Stomach (tissue), 9 donors: ENCODE measurements around the gene SENP8. TPM values are rescaled to one million over a fixed set of nuclear protein-coding genes. Genes with fewer than 3 reads are reported as not detected.

ENCODE experiments used
- DNase-seq, 2 donors: peaks; one replicate each; pipeline versions ENCODE4 v3.0.0 to v3.0.0-alpha.2; 2013 to 2019
- H3K27ac ChIP-seq, 5 donors: fragments of 200-600 bp in 4 of 5; sonication (generic) in 4 of 5; one replicate each; pipeline ENCODE4 v1.5.1; 2013 to 2019; ENCODE audit warnings: mild to moderate bottlenecking in 1 of 5, moderate library complexity in 1 of 5
- H3K27me3 ChIP-seq, 3 donors: fragments of 200-600 bp; sonication (generic); one replicate each; pipeline ENCODE4 v1.5.1; 2017 to 2019; ENCODE audit warnings: mixed run types in 1 of 3
- H3K36me3 ChIP-seq, 4 donors: fragments of 200-600 bp; sonication (generic); 1 replicate in 3 of 4; 2 replicates in 1 of 4; pipeline ENCODE4 v1.5.1; 2016 to 2019
- H3K4me1 ChIP-seq, 4 donors: fragments of 200-600 bp; sonication (generic); one replicate each; pipeline ENCODE4 v1.5.1; 2016 to 2019
- H3K4me3 ChIP-seq, 4 donors: fragments of 200-600 bp; sonication (generic) in 3 of 4; one replicate each; pipeline ENCODE4 v1.5.1; 2016 to 2019; ENCODE audit warnings: mild to moderate bottlenecking in 1 of 4
- H3K9me3 ChIP-seq, 4 donors: fragments of 200-600 bp; sonication (generic); one replicate each; pipeline ENCODE4 v1.5.1; 2016 to 2019
- EP300 ChIP-seq: sonication (generic); formaldehyde crosslinking; IDR thresholded peaks from one replicate; pipeline ENCODE4 v1.6.1; 2017; ENCODE audit warnings: antibody characterized with exemption
- POLR2A ChIP-seq, 4 donors: fragments of 450-650 bp; IDR thresholded peaks; one replicate each; pipeline ENCODE4 v1.6.1; 2016; ENCODE audit warnings: antibody characterized with exemption in 4 of 4, control low read depth in 2 of 4, mild to moderate bottlenecking in 1 of 4, moderate library complexity in 1 of 4
- POLR2AphosphoS5 ChIP-seq, 3 donors: sonication (generic); formaldehyde crosslinking; IDR thresholded peaks; one replicate each; pipeline ENCODE4 v1.6.1; 2016; ENCODE audit warnings: antibody characterized with exemption in 3 of 3
- WGBS, 5 donors: extraction: QIAGEN DNeasy Blood & Tissue Kit in 3 of 5; methylation state at CpG; one replicate each; pipeline versions ENCODE4 v1.1.5 to v1.1.7; 2013 to 2018; 5-methylcytosine and 5-hydroxymethylcytosine counted together
- intact Hi-C: fragments of 100-400 bp; cut with DNase I; formaldehyde crosslinking; loops from one replicate; pipeline ENCODE4 v1.15.1; 2023; ENCODE audit warnings: low total_unique reads
- polyA plus RNA-seq, 3 donors: library from polyadenylated mRNA; stranded (reverse); fragments of 200-250 nt; gene quantifications; one replicate each; pipeline ENCODE4 v1.2.3, GENCODE V29; 2013
- total RNA-seq, 5 donors: library from RNA; depleted of rRNA; stranded (reverse); fragments of >200 nt; gene quantifications; one replicate each; pipeline versions ENCODE4 v1.1.0 to v1.2.3, GENCODE V29; 2014 to 2016
- TF ChIP-seq, protein P1 (sequence below), 7 experiments: fragments of 450-650 bp in 4 of 7; fragments of 200-600 bp in 3 of 7; sonication (generic) in 3 of 7; IDR thresholded peaks; one replicate each; pipeline ENCODE4 v1.5.1; 2016 to 2019; ENCODE audit warnings: antibody characterized with exemption in 7 of 7, control low read depth in 2 of 7, mild to moderate bottlenecking in 1 of 7
- donor health status: healthy with polysubstance abuse.
- donor health status: Bipolar disorder and iron deficiency.
- donor health status: healthy.

Gene SENP8
- total and polyA plus RNA-seq, 8 donors = 0.45 to 3.8 (median 2.2) TPM; not detected in 1

DNA sequence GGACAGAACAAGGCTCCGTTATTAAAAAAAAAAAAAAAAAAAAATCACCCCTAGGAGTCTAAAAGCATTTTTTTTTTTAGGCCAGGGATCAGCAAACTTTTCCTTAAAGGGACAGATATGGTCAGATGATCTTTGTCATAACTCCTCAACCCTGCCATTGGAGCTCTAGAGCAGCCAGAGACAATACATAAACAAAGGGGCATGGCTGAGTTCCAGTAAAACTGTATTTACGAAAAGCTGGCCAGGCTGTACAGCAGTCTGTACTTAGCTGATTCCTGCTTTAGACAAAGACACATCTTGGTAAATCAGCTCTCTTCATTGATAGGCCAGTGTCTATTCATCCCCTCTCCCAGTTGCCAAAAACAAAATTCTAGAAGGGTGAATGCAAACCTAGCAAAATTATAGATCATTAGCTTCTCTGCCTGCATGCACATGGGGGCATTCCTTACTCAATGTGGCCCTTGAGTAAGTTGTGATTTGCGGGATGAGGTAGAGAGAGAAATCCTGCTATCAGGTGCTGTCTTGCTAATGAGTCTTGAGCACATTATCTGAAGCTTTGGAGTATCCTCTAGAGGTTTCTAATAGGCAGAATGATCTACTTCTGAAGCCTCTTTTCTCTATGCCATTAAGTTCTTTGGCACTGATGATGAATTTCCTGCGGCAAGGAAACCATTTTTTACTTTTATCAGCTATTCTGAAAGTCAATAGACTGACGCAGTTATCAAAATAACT lies 35.2 kb downstream of the SENP8 start:
- DNase-seq = peak in 1 of 2 donors; percentile 36
- WGBS, 5 donors = 32 to 49% (median 35%) methylated on average over 4 to 5 of the region's 5 CpGs
- Histone ChIP-seq H3K9me3 (no peaks in the 10 kb centered on the region), H3K27me3 (no peaks in the 10 kb centered on the region), H3K36me3 (no peaks in the 10 kb centered on the region), H3K4me3 (no peak overlapping the region), H3K27ac (peak overlapping the region in 4 of 5 donors; percentile 16 to 89 (median 84)), H3K4me1 (peaks cover 19 to 43% (median 34%) of the 10 kb centered on the region in 4 donors)
- TF ChIP-seq POLR2AphosphoS5 (IDR thresholded peaks at IDR 0.05) = peak in 1 of 3 donors; percentile 6
- no peak for TF ChIP-seq EP300
- intact Hi-C loops = no loop called here

DNA sequence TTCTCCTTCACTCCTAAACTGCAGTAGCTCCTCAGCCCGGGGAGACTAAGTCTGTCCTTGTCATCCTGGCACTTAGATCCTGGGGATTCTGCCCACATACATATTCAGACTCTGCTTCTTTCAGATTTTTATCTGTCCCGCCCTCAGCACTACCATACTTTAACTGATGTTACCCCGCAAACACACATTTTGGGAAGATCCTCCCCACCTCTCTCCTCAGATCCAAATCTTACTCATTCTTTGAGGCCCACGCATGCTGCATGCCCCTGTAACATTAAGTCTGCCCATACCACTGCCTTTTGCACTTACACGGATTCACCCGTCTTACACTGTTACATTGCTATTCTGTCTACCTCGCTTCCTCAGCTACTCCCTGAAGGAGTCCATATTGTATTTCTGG lies 36.1 kb downstream of the SENP8 start:
- DNase-seq = no peak
- H3K9me3 ChIP-seq = no peaks in the 10 kb centered on the region
- peaks cover 19 to 43% (median 34%) of the 10 kb centered on the region in 4 donors for H3K4me1 ChIP-seq
- H3K27ac ChIP-seq = peak overlapping the region; percentile 62 to 89 (median 83)
- 76 to 94% (median 89%) methylated on average over 7 of the region's 7 CpGs for WGBS, 5 donors
- no peaks in the 10 kb centered on the region for H3K27me3 ChIP-seq
- intact Hi-C loops = no loop called here
- TF ChIP-seq EP300 (no peak), POLR2A (IDR thresholded peaks at IDR 0.05) (no peak), POLR2AphosphoS5 (IDR thresholded peaks at IDR 0.05) (no peak)
- TF ChIP-seq, protein P1, sequence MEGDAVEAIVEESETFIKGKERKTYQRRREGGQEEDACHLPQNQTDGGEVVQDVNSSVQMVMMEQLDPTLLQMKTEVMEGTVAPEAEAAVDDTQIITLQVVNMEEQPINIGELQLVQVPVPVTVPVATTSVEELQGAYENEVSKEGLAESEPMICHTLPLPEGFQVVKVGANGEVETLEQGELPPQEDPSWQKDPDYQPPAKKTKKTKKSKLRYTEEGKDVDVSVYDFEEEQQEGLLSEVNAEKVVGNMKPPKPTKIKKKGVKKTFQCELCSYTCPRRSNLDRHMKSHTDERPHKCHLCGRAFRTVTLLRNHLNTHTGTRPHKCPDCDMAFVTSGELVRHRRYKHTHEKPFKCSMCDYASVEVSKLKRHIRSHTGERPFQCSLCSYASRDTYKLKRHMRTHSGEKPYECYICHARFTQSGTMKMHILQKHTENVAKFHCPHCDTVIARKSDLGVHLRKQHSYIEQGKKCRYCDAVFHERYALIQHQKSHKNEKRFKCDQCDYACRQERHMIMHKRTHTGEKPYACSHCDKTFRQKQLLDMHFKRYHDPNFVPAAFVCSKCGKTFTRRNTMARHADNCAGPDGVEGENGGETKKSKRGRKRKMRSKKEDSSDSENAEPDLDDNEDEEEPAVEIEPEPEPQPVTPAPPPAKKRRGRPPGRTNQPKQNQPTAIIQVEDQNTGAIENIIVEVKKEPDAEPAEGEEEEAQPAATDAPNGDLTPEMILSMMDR (IDR thresholded peaks at IDR 0.05) = no peak
- H3K36me3 ChIP-seq = no peaks in the 10 kb centered on the region
- no peak overlapping the region for H3K4me3 ChIP-seq

DNA sequence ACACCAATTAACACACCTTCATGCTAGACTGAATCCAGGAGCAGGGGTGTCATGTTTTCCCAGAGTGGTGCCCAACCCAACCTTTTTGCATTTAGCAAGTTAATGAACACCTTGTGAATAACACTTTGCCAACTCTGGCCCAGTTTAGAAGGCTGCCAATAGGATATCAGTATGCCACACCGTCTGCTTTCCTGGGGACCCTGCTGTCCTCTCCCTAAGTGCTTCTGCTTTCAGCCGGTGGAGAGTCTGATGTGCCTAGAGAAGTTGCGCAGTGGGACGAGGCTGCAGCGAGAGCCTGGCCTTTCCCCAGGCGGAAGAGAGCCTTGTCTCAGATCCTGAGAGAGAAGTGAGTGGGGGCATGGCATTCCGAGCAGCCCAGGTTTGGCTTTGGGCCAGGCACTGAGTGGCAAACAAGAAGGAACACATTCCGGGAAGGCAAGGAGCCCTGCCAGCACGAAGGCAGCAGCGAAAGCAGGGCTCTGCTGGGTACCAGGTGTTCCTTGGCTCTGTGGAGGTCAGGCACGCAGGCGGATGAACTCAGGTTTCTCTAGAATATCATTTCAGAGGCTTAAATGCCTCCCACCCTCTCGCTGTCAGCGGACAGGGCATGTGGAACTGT lies 36.9 kb downstream of the SENP8 start:
- DNase-seq = peak; percentile 92 to 97
- H3K27ac ChIP-seq = peak overlapping the region; percentile 48 to 89 (median 83)
- H3K36me3 ChIP-seq = no peaks in the 10 kb centered on the region
- TF ChIP-seq POLR2AphosphoS5 (IDR thresholded peaks at IDR 0.05) (peak; percentile 78 to 90 (median 83)), POLR2A (IDR thresholded peaks at IDR 0.05) (no peak)
- intact Hi-C loops = no loop called here
- WGBS, 5 donors = 17 to 27% (median 18%) methylated on average over 10 to 14 of the region's 14 CpGs
- H3K4me1 ChIP-seq = peaks cover 19 to 43% (median 34%) of the 10 kb centered on the region in 4 donors
- H3K4me3 ChIP-seq = peak overlapping the region; percentile 45 to 52 (median 48)
- H3K27me3 ChIP-seq = no peaks in the 10 kb centered on the region
- H3K9me3 ChIP-seq = no peaks in the 10 kb centered on the region

DNA sequence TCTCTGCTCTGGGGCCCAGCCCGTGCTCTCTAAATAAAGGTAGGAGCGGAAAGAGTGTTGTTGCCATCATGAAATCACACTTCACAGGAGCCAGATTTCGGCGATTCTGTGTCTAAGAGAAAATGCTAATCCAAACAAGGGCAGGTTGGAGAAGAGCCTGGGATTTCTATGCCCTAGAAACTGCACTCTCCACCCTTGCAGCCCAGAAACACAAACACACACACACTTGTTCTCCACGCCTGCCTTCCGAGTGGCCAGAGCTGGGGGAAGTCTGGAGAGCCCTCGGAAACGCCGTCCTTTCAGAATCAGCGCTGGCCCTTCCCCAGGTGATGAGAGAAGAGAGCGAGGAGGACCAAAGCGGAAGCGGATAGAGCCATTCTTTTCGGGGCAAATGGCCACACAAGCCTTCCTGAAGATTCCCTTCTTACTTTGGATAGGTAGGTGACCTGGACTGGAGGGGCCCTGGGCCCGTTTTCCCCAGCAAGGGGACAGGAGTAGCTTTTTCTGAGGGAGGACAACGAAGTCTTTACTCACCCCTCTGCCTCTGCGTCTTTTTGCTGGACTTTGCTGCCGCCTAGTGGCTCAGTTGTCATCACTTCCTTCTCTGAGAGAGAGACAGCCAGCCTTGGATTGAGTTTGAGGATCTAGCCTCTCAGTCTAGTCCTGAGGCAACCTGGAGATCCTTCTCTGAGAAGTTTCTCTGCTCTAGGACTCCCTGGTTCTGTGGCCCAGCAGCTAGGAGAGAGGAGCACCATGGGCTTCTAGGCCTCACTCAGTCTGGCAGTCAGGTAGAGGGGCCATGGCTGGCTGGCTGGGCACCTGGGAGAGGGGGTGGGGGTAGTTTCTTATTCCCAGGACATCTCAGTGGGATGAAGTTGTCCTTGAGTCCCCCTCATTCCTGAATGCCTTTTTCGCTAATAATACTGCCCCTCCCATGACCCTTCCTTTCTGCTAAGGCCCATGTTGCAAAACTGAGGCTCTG lies 37.7 kb downstream of the SENP8 start:
- no peaks in the 10 kb centered on the region for H3K9me3 ChIP-seq
- no peaks in the 10 kb centered on the region for H3K27me3 ChIP-seq
- DNase-seq = peak; percentile 91 to 95
- H3K36me3 ChIP-seq = no peaks in the 10 kb centered on the region
- peak overlapping the region; percentile 48 to 89 (median 83) for H3K27ac ChIP-seq
- H3K4me1 ChIP-seq = peaks cover 19 to 43% (median 34%) of the 10 kb centered on the region in 4 donors
- peak overlapping the region; percentile 45 to 52 (median 48) for H3K4me3 ChIP-seq
- intact Hi-C loops = no loop called here
- WGBS, 5 donors = 2 to 13% (median 4%) methylated on average over 10 to 19 of the region's 19 CpGs
- TF ChIP-seq EP300 = no peak
- TF ChIP-seq POLR2AphosphoS5 (IDR thresholded peaks at IDR 0.05) = peak in 2 of 3 donors; percentile 40 to 58
- TF ChIP-seq, protein P1 (IDR thresholded peaks at IDR 0.05) = peak in 5 of 7 experiments; percentile 56 to 94 (median 81)
- TF ChIP-seq POLR2A (IDR thresholded peaks at IDR 0.05) = no peak

DNA sequence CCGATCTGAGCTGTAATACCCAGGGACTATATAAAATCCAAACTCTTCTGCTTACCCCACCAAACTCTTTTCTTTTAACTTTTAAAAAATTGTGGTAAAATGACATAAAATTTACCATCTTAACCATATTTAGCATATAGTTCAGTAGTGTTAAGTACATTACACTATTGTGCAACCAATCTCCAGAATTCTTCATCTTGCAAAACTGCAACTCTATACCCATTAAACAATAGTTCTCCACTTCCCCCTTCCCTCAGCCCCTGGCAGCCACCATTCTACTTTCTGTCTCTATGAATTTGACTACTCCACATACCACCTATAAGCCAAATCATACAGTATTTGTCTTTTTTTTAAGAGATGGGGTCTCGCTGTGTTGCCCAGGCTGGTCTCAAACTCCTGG lies 38.7 kb downstream of the SENP8 start:
- H3K9me3 ChIP-seq = no peaks in the 10 kb centered on the region
- 89 to 96% (median 93%) methylated on average over 2 of the region's 2 CpGs for WGBS, 5 donors
- peaks cover 19 to 51% (median 38%) of the 10 kb centered on the region in 4 donors for H3K4me1 ChIP-seq
- no peak overlapping the region for H3K4me3 ChIP-seq
- TF ChIP-seq EP300 (no peak), POLR2A (IDR thresholded peaks at IDR 0.05) (no peak), POLR2AphosphoS5 (IDR thresholded peaks at IDR 0.05) (no peak)
- TF ChIP-seq, protein P1 (IDR thresholded peaks at IDR 0.05) = no peak
- intact Hi-C loops = no loop called here
- no peaks in the 10 kb centered on the region for H3K36me3 ChIP-seq
- no peak overlapping the region for H3K27ac ChIP-seq
- DNase-seq = no peak
- H3K27me3 ChIP-seq = no peaks in the 10 kb centered on the region
